ENCODE results near the gene SIPA1L3. TPM values are rescaled to one million over a fixed set of nuclear protein-coding genes. Genes with fewer than 3 reads are reported as not detected.
A peak's percentile ranks its signal among the peaks of the same experiment; 100 is the strongest.

Gene SIPA1L3
- total and polyA plus RNA-seq, 4 donors: 9.6 to 50.5 (median 27.6) TPM

DNA sequence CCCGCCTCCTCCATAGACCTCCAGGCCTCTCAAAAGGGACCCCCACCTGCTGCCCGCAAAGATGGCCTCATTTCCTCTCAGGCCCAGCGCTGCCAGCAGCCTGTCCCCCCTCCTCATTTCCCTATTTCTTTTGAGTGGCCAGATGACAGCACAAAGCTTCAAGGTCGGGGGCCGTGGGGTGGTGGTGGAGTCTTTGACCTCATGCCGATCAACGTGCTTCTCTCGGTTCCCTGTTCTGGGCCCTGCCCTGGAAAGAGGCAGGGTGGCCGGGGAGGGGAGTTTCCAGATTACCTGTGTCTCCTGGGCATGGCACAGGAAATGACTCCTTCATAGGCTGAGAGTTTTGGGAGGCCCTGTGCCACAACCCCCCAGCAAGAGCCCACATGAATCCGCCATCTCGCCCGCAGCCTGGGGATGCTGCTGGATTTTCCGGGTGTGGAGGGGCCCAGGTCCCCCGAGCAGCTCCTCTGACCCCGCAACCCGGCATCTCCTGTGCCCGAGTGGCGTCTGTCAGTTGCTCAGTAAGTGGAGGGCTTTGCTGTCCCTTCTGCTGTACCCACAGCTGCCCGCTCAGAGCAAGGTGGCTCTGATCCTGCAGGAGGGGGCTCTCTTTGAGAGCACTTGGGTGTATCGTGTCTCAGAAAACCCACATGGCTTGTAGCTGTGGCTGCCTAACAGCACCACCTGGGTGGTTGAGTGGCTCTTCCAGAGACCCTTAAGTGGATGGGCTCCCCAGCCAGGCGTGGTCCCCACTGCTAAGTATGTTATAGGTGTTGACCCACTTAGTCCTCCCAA lies 139.4 kb downstream of the SIPA1L3 start:
- TF ChIP-seq CTCF (IDR thresholded peaks at IDR 0.05; ENCODE audit: control extremely low read depth, extremely low read depth): no peak
- H3K36me3 ChIP-seq (ENCODE audit: control insufficient read depth in 4 of 4, insufficient read depth in 4 of 4, low read length in 4 of 4): no peaks in the 10 kb centered on the region
- no peak overlapping the region for H3K4me3 ChIP-seq
- H3K27me3 ChIP-seq (ENCODE audit: control insufficient read depth in 3 of 3, insufficient read depth in 3 of 3, low read length in 2 of 3): no peaks in the 10 kb centered on the region
- H3K9ac ChIP-seq (ENCODE audit: insufficient read depth in 1 of 2, low read length in 2 of 2): no peak overlapping the region
- 86 to 88% methylated on average over 21 of the region's 21 CpGs for WGBS, 2 donors
- H3K4me1 ChIP-seq (ENCODE audit: control insufficient read depth in 5 of 5, insufficient read depth in 5 of 5, low read length in 5 of 5): peaks cover 0 to 5% (median 0%) of the 10 kb centered on the region in 5 donors
- DNase-seq (no peak), ATAC-seq (ENCODE audit: insufficient read depth, low FRiP score) (no peak)
- no peaks in the 10 kb centered on the region for H3K9me3 ChIP-seq (ENCODE audit: control insufficient read depth in 4 of 4, insufficient read depth in 3 of 4, low read length in 3 of 4)
- no peak overlapping the region for H3K27ac ChIP-seq (ENCODE audit: low read depth in 1 of 2, low read length in 1 of 2)

GRCh38 chr19:38047049-38047438 lies 140.0 kb downstream of the SIPA1L3 start:
- DNase-seq (peak in 1 of 3 donors; percentile 31), ATAC-seq (ENCODE audit: insufficient read depth, low FRiP score) (no peak)
- H3K36me3 ChIP-seq (ENCODE audit: control insufficient read depth in 4 of 4, insufficient read depth in 4 of 4, low read length in 4 of 4): no peaks in the 10 kb centered on the region
- no peaks in the 10 kb centered on the region for H3K9me3 ChIP-seq (ENCODE audit: control insufficient read depth in 4 of 4, insufficient read depth in 3 of 4, low read length in 3 of 4)
- 83 to 92% methylated on average over 8 of the region's 8 CpGs for WGBS, 2 donors
- H3K4me1 ChIP-seq (ENCODE audit: control insufficient read depth in 5 of 5, insufficient read depth in 5 of 5, low read length in 5 of 5): peaks cover 0 to 5% (median 0%) of the 10 kb centered on the region in 5 donors
- no peaks in the 10 kb centered on the region for H3K27me3 ChIP-seq (ENCODE audit: control insufficient read depth in 3 of 3, insufficient read depth in 3 of 3, low read length in 2 of 3)
- H3K4me3 ChIP-seq: no peak overlapping the region
- H3K27ac ChIP-seq (ENCODE audit: low read depth in 1 of 2, low read length in 1 of 2): no peak overlapping the region
- TF ChIP-seq CTCF (IDR thresholded peaks at IDR 0.05; ENCODE audit: control extremely low read depth, extremely low read depth): no peak
- no peak overlapping the region for H3K9ac ChIP-seq (ENCODE audit: insufficient read depth in 1 of 2, low read length in 2 of 2)

DNA sequence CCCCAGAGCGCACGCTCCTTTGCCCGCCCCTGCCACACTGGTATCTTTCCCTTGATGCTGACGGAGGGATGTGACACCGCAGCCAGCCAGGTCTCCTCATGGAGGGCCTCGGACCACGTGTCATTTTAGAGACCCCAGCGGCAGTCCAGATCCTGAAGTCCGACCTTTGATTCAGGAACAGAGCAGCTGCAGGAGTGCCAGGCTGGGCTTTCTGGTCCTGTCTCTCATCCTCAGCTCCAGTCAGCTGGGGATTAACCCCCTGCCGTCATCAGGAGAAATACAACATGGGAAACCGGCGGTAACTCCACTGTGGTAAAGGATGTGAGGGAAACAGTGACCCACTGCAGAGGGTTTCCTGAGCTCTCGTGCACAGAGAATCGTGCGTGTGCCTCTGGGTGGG lies 140.6 kb downstream of the SIPA1L3 start:
- WGBS, 2 donors: 71 to 82% methylated on average over 15 of the region's 15 CpGs
- H3K36me3 ChIP-seq (ENCODE audit: control insufficient read depth in 4 of 4, insufficient read depth in 4 of 4, low read length in 4 of 4): no peaks in the 10 kb centered on the region
- ATAC-seq (ENCODE audit: insufficient read depth, low FRiP score) (no peak), DNase-seq (no peak)
- H3K27ac ChIP-seq (ENCODE audit: low read depth in 1 of 2, low read length in 1 of 2): no peak overlapping the region
- peaks cover 0 to 6% (median 0%) of the 10 kb centered on the region in 5 donors for H3K4me1 ChIP-seq (ENCODE audit: control insufficient read depth in 5 of 5, insufficient read depth in 5 of 5, low read length in 5 of 5)
- no peak overlapping the region for H3K4me3 ChIP-seq
- H3K9ac ChIP-seq (ENCODE audit: insufficient read depth in 1 of 2, low read length in 2 of 2): no peak overlapping the region
- H3K27me3 ChIP-seq (ENCODE audit: control insufficient read depth in 3 of 3, insufficient read depth in 3 of 3, low read length in 2 of 3): no peaks in the 10 kb centered on the region
- no peak for TF ChIP-seq CTCF (IDR thresholded peaks at IDR 0.05; ENCODE audit: control extremely low read depth, extremely low read depth)
- H3K9me3 ChIP-seq (ENCODE audit: control insufficient read depth in 4 of 4, insufficient read depth in 3 of 4, low read length in 3 of 4): no peaks in the 10 kb centered on the region

All from lung (tissue), 12 donors.